ENCODE measurements around the gene ITCH. TPM values are rescaled to one million over a fixed set of nuclear protein-coding genes. Genes with fewer than 3 reads are reported as not detected.
"Not testable (repeated sequence)": the region's sequence is repeated elsewhere in the genome, so short reads cannot be mapped to it uniquely, and the experiment has no call there.

The ITCH gene
- total and polyA plus RNA-seq, 9 of the 15 experiments (the other 6 are each of a cell fraction or from before 2014, with no cell fraction given) = 7.5 to 53.0 (median 22.9) TPM

DNA sequence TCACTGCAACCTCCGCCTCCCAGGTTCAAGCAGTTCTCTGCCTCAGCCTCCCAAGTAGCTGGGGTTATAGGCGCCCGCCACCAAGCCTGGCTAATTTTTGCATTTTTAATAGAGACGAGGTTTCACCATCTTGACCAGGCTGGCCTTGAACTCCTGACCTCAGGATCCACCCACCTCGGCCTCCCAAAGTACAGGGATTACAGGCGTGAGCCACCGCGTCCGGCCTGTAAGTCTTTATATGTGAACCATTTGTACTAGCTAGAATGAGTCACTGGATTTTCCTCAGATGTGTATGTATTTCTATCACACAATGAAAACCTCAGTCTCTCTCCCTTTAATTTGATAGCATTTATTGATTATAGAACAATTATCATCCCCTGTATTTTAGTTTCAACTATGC lies 34.0 kb downstream of the ITCH start (continued):
- no peak for TF ChIP-seq HMGN3 (IDR thresholded peaks at IDR 0.05; ENCODE audit: borderline replicate concordance, extremely low read depth, insufficient read length, low read depth, low read length)
- TF ChIP-seq, protein P1, sequence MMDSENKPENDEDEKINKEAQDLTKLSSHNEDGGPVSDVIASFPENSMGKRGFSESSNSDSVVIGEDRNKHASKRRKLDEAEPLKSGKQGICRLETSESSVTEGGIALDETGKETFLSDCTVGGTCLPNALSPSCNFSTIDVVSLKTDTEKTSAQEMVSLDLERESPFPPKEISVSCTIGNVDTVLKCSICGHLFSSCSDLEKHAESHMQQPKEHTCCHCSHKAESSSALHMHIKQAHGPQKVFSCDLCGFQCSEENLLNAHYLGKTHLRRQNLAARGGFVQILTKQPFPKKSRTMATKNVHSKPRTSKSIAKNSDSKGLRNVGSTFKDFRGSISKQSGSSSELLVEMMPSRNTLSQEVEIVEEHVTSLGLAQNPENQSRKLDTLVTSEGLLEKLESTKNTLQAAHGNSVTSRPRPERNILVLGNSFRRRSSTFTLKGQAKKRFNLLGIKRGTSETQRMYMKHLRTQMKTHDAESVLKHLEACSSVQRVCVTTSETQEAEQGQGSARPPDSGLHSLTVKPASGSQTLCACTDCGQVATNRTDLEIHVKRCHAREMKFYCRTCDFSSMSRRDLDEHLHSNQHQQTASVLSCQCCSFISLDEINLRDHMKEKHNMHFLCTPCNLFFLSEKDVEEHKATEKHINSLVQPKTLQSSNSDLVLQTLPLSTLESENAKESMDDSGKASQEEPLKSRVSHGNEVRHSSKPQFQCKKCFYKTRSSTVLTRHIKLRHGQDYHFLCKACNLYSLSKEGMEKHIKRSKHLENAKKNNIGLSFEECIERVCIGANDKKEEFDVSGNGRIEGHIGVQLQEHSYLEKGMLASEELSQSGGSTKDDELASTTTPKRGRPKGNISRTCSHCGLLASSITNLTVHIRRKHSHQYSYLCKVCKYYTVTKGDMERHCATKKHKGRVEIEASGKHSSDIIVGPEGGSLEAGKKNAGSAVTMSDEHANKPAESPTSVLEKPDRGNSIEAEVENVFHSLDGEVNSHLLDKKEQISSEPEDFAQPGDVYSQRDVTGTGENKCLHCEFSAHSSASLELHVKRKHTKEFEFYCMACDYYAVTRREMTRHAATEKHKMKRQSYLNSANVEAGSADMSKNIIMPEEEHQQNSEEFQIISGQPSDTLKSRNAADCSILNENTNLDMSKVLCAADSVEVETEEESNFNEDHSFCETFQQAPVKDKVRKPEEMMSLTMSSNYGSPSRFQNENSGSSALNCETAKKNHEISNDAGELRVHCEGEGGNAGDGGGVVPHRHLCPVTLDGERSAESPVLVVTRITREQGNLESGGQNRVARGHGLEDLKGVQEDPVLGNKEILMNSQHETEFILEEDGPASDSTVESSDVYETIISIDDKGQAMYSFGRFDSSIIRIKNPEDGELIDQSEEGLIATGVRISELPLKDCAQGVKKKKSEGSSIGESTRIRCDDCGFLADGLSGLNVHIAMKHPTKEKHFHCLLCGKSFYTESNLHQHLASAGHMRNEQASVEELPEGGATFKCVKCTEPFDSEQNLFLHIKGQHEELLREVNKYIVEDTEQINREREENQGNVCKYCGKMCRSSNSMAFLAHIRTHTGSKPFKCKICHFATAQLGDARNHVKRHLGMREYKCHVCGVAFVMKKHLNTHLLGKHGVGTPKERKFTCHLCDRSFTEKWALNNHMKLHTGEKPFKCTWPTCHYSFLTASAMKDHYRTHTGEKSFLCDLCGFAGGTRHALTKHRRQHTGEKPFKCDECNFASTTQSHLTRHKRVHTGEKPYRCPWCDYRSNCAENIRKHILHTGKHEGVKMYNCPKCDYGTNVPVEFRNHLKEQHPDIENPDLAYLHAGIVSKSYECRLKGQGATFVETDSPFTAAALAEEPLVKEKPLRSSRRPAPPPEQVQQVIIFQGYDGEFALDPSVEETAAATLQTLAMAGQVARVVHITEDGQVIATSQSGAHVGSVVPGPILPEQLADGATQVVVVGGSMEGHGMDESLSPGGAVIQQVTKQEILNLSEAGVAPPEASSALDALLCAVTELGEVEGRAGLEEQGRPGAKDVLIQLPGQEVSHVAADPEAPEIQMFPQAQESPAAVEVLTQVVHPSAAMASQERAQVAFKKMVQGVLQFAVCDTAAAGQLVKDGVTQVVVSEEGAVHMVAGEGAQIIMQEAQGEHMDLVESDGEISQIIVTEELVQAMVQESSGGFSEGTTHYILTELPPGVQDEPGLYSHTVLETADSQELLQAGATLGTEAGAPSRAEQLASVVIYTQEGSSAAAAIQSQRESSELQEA (IDR thresholded peaks at IDR 0.05; ENCODE audit: low read depth) = no peak
- no peak for TF ChIP-seq TBP (optimal IDR thresholded peaks at IDR 0.05; ENCODE audit: low read depth, low read length)
- no peak for TF ChIP-seq SREBF2 (CRISPR knock-in tag; IDR thresholded peaks at IDR 0.05)
- TF ChIP-seq BMI1 (IDR thresholded peaks at IDR 0.05; ENCODE audit: low read length) = no peak
- no peak for TF ChIP-seq ZBTB17 (CRISPR knock-in tag; IDR thresholded peaks at IDR 0.05)
- no peak for TF ChIP-seq ZNF224 (CRISPR knock-in tag; IDR thresholded peaks at IDR 0.05)
- TF ChIP-seq SIRT6 (IDR thresholded peaks at IDR 0.05; ENCODE audit: low read depth, low read length) = no peak
- no peak for TF ChIP-seq MCM3 (IDR thresholded peaks at IDR 0.05)
- no peak for TF ChIP-seq LCOR (CRISPR knock-in tag; IDR thresholded peaks at IDR 0.05)
- TF ChIP-seq SMARCE1 (IDR thresholded peaks at IDR 0.05) = no peak

- ATAC-seq; CTCF ChIA-PET (ENCODE audit: low intra/inter-chr PET ratio); H3K9me3 ChIP-seq (replicated peaks; ENCODE audit: control insufficient read depth, insufficient read depth, low read depth, low read length); H3K4me1 ChIP-seq (replicated peaks in 1 of 2; ENCODE audit: control insufficient read depth in 2 of 2, insufficient read depth in 2 of 2, low read length in 2 of 2); BruUV-seq (replicated peaks); H3K4me3 ChIP-seq; H3K27me3 ChIP-seq (ENCODE audit: control insufficient read depth in 2 of 2, insufficient read depth in 2 of 2, low read length in 2 of 2); H2AFZ ChIP-seq (ENCODE audit: low read depth, low read length); H3K4me2 ChIP-seq (ENCODE audit: insufficient read depth, low read length); intact Hi-C loops (cut with micrococcal nuclease); DNase-seq (ENCODE audit: extremely low read depth in 1 of 4, low spot score in 3 of 4); H4K20me1 ChIP-seq (replicated peaks; ENCODE audit: control insufficient read depth, insufficient read depth, low read length); H3K9ac ChIP-seq (ENCODE audit: insufficient read depth in 1 of 2, low read depth in 2 of 2, low read length in 2 of 2); H3K9me1 ChIP-seq (ENCODE audit: control insufficient read depth, insufficient read depth, low read length); H3K27ac ChIP-seq (ENCODE audit: extremely low read depth, low read depth, low read length); in situ Hi-C loops (cut with MboI): not testable (repeated sequence)
- POLR2A ChIA-PET = interaction anchor here (0.8 to 2.3 kb wide), 5 partner anchors 9 to 34 kb away, joined by 3 to 4 read pairs (median 3); no protein-coding TSS in a partner anchor
- Histone ChIP-seq H3K36me3 (ENCODE audit: control insufficient read depth, insufficient read depth, low read length) (peaks cover 45% of the 10 kb centered on the region), H3K79me2 (ENCODE audit: control insufficient read depth, insufficient read depth, low read length) (peaks cover 46% of the 10 kb centered on the region)
- WGBS (ENCODE audit: insufficient coverage, low coverage, missing lambda C conversion rate) = 81% methylated on average over 6 of the region's 6 CpGs
- peak; percentile 75 for FAIRE-seq
Observed at GRCh38 chr20:34400776-34401175, 37.7 kb downstream of the ITCH start.
